Gastrocnemius medialis (tissue), 4 donors: ENCODE data around the gene ELL2. TPM values are rescaled to one million over a fixed set of nuclear protein-coding genes. Genes with fewer than 3 reads are reported as not detected.

Experiments
- ATAC-seq, 2 donors: fragments of 150-250 bp; one replicate each; pipeline ENCODE4 v1.9.1; 2016
- DNase-seq, 2 donors: peaks; one replicate each; pipeline ENCODE4 v3.0.0-alpha.2; 2019
- H3K27ac ChIP-seq, 4 donors: fragments of 200-600 bp; sonication (generic); 1 replicate in 1 of 4; 2 replicates in 3 of 4; pipeline ENCODE4 v1.5.1; 2016 to 2018; ENCODE audit warnings: mild to moderate bottlenecking in 2 of 4, moderate library complexity in 1 of 4
- H3K27me3 ChIP-seq, 3 donors: fragments of 200-600 bp; sonication (generic) in 2 of 3; 1 replicate in 1 of 3; 2 replicates in 2 of 3; pipeline versions ENCODE4 v1.5.1 to v1.6.0; 2016 to 2019; ENCODE audit warnings: mild to moderate bottlenecking in 1 of 3, moderate library complexity in 1 of 3
- H3K36me3 ChIP-seq, 2 donors: fragments of 200-600 bp; sonication (generic) in 1 of 2; one replicate each; pipeline ENCODE4 v1.5.1; 2017 to 2018
- H3K4me1 ChIP-seq, 2 donors: fragments of 200-600 bp; sonication (generic) in 1 of 2; one replicate each; pipeline ENCODE4 v1.5.1; 2016 to 2017; ENCODE audit warnings: mild to moderate bottlenecking in 2 of 2
- H3K4me3 ChIP-seq, 4 donors: fragments of 200-600 bp; sonication (generic) in 3 of 4; 1 replicate in 1 of 4; 2 replicates in 3 of 4; pipeline ENCODE4 v1.5.1; 2016 to 2019; ENCODE audit warnings: mild to moderate bottlenecking in 2 of 4
- H3K9me3 ChIP-seq, 3 donors: fragments of 200-600 bp; sonication (generic) in 2 of 3; 1 replicate in 1 of 3; 2 replicates in 2 of 3; pipeline ENCODE4 v1.5.1; 2016 to 2019
- CTCF ChIP-seq, 5 experiments: fragments of 450-650 bp in 3 of 5; fragments of 200-600 bp in 2 of 5; sonication (generic) in 2 of 5; IDR thresholded peaks in 4 of 5; conservative IDR thresholded peaks in 1 of 5; 1 replicate in 4 of 5; 2 replicates in 1 of 5; pipeline ENCODE4 v1.5.1; 2016 to 2019; ENCODE audit warnings: antibody characterized with exemption in 5 of 5, mild to moderate bottlenecking in 3 of 5, moderate library complexity in 3 of 5
- POLR2A ChIP-seq, 2 donors: fragments of 450-650 bp; IDR thresholded peaks; one replicate each; pipeline ENCODE4 v1.6.1; 2017; ENCODE audit warnings: antibody characterized with exemption in 2 of 2, mild to moderate bottlenecking in 2 of 2, moderate library complexity in 2 of 2
- in situ Hi-C, 4 donors: fragments of 200-750 bp; cut with MboI; loops; one replicate each; pipeline versions ENCODE4 v1.15.0 to v1.8.0; 2017; ENCODE audit warnings: low sequenced_read_pairs in 4 of 4
- intact Hi-C: fragments of 100-400 bp; cut with DNase I; formaldehyde crosslinking; loops from one replicate; pipeline ENCODE4 v1.15.1; 2023; ENCODE audit warnings: low total_unique reads
- total RNA-seq, 4 donors: library from RNA; depleted of rRNA; stranded (reverse); fragments of >200 nt; gene quantifications; one replicate each; pipeline versions ENCODE4 v1.1.0 to v1.2.3, GENCODE V29; 2016

The ELL2 gene
- total RNA-seq, 4 donors from 2014 or later = 35.2 to 64.5 (median 42.9) TPM

- intact Hi-C loops = loop anchor here (1.0 to 5.0 kb wide), 5 partner anchors 23 to 803 kb away; partner anchors contain the start of genes CAST, ELL2 and RHOBTB3
- Histone ChIP-seq H3K36me3 (no peaks in the 10 kb centered on the region), H3K9me3 (no peaks in the 10 kb centered on the region), H3K27me3 (no peaks in the 10 kb centered on the region), H3K27ac (peak overlapping the region; percentile 86 to 94 (median 89)), H3K4me1 (peaks cover 70 to 76% of the 10 kb centered on the region in 2 donors), H3K4me3 (no peak overlapping the region)
- ATAC-seq = no peak
- peak in 1 of 2 donors; percentile 20 for DNase-seq
- TF ChIP-seq POLR2A (IDR thresholded peaks at IDR 0.05) (no peak), CTCF (IDR thresholded peaks at IDR 0.05 in 4 of 5, conservative IDR thresholded peaks at IDR 0.05 in 1 of 5) (no peak)
- in situ Hi-C loops = loop anchor here (5.0 to 25.0 kb wide), 6 partner anchors 103 to 853 kb away; partner anchors contain the start of gene ELL2 (in 2 of the 4)
Observed at GRCh38 chr5:95859661-95860060, 102.0 kb downstream of the ELL2 start.

- peak; percentile 98 to 100 (median 99) for TF ChIP-seq CTCF (IDR thresholded peaks at IDR 0.05 in 4 of 5, conservative IDR thresholded peaks at IDR 0.05 in 1 of 5)
- TF ChIP-seq POLR2A (IDR thresholded peaks at IDR 0.05) = peak; percentile 29 to 58
- no peaks in the 10 kb centered on the region for H3K9me3 ChIP-seq
- DNase-seq = peak; percentile 88 to 92
- intact Hi-C loops (loop anchor here (1.0 to 5.0 kb wide), 6 partner anchors 24 to 803 kb away; partner anchors contain the start of genes CAST, ELL2 and RHOBTB3), in situ Hi-C loops (loop anchor here (5.0 to 25.0 kb wide), 6 partner anchors 103 to 853 kb away; partner anchors contain the start of gene ELL2 (in 2 of the 4))
- H3K4me3 ChIP-seq = peak overlapping the region; percentile 5 to 36 (median 12)
- peak overlapping the region; percentile 86 to 94 (median 89) for H3K27ac ChIP-seq
- H3K4me1 ChIP-seq = peaks cover 70 to 76% of the 10 kb centered on the region in 2 donors
- ATAC-seq = peak; percentile 35 to 37
- no peaks in the 10 kb centered on the region for H3K27me3 ChIP-seq
- H3K36me3 ChIP-seq = no peaks in the 10 kb centered on the region
Observed at GRCh38 chr5:95858661-95859595, 102.7 kb downstream of the ELL2 start.

GRCh38 chr5:95858023-95858461 is 103.6 kb downstream of the ELL2 start:
- peaks cover 68 to 71% of the 10 kb centered on the region in 2 donors for H3K4me1 ChIP-seq
- DNase-seq = peak in 1 of 2 donors; percentile 49
- intact Hi-C loops = loop anchor here (1.0 to 5.0 kb wide), 5 partner anchors 25 to 804 kb away; partner anchors contain the start of genes CAST and RHOBTB3

More at GRCh38 chr5:95858023-95858461, 103.6 kb downstream of the ELL2 start:
- no peaks in the 10 kb centered on the region for H3K9me3 ChIP-seq
- no peak for ATAC-seq
- peak overlapping the region; percentile 86 to 94 (median 89) for H3K27ac ChIP-seq
- TF ChIP-seq CTCF (IDR thresholded peaks at IDR 0.05 in 4 of 5, conservative IDR thresholded peaks at IDR 0.05 in 1 of 5) = no peak
- no peaks in the 10 kb centered on the region for H3K36me3 ChIP-seq
- in situ Hi-C loops = loop anchor here (5.0 to 25.0 kb wide), 6 partner anchors 104 to 854 kb away; partner anchors contain the start of gene ELL2 (in 2 of the 4)
- H3K27me3 ChIP-seq = no peaks in the 10 kb centered on the region
- H3K4me3 ChIP-seq = no peak overlapping the region
